NCI-H187 treated with DMSO at 0.1 percent for 48 hours (cell line): ENCODE results near the gene PPP1R1C.

Source experiments
- DNase-seq: peaks from one replicate; lab custom pipeline; 2025; lab: John Stamatoyannopoulos, UW

PPP1R1C gene

GRCh38 chr2:181972431-181973170 lies 13.1 kb upstream of the PPP1R1C start:
- no peak for DNase-seq

GRCh38 chr2:181973171-181973783 lies 12.4 kb upstream of the PPP1R1C start:
- DNase-seq: no peak

- no peak for DNase-seq
These were observed 7.8 kb upstream of the PPP1R1C start for GRCh38 chr2:181977661-181978350.

- no peak for DNase-seq
These were observed 7.1 kb upstream of the PPP1R1C start for GRCh38 chr2:181978351-181979150.

DNA sequence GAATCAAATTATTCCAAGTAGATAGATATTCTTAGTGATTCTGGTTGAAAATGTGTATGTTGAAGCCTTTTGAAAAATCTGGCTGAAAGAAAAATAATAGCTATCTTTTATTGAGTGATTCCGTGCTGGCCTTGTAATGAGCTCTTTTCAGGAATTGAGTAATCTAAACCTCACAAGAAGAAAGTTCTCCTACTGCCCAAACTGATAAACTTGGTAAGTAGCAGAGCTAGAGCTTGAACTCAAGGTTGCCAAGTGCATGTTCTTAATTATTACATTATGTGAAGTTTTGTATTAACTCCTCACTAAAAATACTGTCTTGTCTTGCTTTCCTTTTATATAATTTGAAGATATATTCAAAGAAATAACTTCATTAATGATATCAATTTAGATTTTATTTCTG lies 1.6 kb upstream of the PPP1R1C start:
- no peak for DNase-seq

DNA sequence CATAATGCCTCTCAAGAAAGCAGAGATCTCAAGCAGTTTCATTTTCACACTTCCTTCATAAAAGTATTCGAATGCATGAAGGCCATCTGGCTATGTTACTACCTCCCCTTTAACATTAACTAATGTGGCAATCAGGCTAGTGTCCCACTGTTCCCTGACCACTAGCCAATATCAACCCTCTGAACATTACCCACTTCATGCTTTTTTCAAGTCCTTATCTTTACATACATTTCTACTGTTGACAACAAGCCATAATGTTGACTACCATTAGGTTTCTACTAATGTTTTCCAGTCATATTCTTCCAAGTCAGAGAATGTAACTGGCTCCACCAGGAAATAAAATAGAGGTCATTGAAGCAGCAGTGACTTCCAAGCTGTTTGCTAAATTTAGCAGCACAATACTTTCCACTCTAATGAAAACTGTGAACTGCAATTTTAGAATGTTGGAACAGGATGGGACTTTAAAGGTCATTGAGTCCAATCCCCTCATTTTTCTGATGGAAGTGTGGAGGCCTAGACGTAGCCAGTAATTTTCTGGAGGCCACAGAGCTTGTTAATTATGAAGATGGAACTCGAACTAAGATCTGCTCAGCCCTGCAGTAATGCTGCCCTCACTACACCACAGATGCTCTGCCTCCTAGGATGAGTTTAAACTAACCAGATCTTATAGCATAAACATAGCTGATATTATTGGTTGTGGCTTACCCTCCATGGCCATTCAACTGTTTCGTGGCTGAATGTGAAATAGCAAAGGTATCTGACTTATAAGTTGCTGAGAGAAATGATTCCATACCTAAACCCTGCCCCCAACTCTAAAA lies 630 bp upstream of the PPP1R1C start:
- no peak for DNase-seq

- DNase-seq: no peak
These were observed 2.7 kb downstream of the PPP1R1C start for GRCh38 chr2:181988154-181988924.

GRCh38 chr2:181989099-181989498 lies 3.4 kb downstream of the PPP1R1C start:
- no peak for DNase-seq

GRCh38 chr2:181991171-181991885 lies 5.7 kb downstream of the PPP1R1C start:
- DNase-seq: no peak

DNA sequence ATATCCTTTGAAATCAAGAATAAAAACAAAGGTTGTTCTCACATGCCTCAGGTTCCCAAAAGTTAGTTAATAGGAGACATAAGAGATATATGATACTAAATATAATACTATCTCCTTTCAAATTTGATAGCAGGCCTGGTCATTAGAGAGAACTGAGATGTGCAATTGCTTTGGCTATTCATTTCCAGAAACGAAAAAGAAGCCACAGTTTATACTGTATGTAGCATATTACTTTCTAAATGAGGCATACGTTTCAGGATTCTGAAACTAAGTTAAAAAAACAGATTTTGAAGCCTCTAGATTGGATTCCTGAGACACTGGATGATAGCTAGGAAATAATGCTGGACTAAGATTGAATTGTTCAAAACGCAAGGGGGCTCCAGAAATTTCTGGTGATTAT lies 7.1 kb downstream of the PPP1R1C start:
- no peak for DNase-seq

DNA sequence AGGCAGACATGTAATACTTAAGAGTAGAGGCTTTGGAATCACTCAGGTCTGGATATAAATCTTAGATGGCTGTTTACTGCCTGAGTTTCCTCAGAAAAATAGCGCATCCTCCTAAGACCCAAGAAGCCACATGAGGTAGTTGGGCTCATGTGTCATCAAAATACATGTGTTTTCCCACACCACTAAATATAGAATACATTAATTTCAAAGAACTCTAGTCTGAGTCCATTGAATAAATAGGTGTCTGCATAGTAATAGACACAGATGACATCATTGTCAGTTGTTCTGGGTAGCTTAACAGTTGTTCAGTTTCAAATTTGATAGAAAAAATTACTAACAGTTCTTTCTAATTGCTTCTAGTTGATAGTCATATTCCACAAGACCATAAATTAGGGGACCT lies 9.6 kb downstream of the PPP1R1C start:
- no peak for DNase-seq

DNA sequence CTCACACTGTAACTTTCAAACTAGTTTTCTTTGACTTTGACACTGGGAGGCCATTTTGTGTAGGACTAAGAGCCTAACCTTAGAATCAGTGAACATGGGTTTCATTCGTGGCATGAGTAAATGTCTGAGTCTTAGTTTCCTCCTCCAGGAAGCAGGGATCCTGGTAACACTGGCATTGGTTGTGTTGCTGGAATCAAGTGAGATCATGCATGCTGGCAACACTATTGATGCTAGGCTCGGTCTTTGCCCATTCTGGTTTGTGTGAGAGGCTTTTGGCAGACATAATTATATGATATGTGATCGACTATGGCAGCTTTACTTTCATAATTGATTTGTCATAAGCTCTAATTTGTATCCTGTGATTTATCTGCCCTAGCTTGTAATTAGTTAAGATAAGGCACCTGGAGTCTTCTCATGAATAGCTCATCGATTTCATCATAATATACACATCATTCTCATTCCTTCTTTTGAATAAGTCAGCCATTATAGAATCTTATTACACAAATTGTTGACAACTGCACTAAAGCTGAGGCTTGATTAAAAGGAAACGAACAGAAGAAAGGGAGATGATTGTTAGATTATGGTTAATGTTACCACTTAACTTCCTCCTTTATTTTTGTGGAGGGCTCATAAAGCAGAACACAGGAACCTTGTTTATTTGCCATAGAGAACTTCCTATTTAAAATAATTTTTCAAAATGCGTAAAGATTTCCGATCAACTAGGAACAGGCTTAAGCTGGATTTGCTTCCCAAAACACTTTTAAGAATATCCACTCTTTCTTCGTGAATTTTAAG lies 12.6 kb downstream of the PPP1R1C start:
- no peak for DNase-seq

DNA sequence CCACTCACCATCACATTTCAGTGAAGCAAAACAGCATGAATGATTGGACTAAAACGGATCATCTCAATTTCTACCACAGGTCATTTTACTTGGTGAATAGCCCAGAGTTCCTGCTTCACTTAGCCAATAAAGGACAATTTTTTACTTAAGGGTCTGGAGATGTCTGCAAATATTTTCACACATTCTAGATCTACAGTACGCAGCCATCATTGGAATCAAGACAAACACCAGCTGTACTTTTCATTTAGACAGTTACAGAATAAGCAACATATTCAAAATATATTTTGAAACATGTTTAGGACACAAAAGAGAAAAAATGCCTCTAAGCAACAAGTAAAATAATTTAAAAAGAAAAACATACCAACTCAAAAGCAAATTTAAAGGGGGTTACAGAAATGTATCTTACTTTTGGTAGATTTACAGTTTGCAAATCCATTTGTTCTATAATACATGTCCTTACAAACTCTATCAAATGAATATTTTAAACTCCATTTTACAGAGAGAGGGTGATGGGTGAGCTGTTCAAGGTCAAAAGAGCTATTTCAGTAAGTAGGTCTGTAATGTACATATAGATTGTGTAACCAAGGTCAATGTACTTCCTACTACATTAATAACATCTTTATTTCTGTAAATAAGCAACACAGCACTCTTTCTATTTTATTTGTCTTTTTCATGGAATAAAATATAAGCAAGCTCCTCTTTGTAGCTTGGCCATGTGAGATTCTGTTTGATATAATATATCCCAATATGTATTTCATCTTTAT lies 13.4 kb downstream of the PPP1R1C start:
- DNase-seq: peak; percentile 44

- no peak for DNase-seq
These were observed 14.3 kb downstream of the PPP1R1C start for GRCh38 chr2:181999911-182000310.

DNA sequence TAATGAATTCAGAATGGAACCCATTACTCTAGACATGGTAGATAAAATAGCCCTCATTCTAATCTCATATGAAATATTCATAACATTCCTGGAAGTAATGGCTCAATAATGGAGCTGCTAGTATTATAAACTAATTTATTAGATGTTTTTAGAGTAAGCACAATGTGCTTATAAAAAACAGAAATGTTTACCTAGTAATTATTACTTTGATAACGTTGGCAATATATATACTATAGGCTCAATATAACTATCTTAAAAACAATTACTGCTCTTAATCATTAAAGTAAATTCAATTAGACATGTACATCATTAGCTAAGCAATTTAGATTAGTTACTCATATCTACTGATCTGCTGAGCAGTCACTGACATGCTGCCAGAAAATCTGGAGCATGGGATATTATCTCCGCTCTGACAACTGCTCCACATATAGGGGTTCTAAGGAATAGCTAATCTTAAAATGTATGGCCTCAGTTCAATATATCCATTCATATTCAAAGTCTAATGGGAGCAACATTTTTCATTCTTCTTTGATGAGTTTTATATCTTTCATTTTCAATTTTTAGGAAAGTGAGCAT lies 19.4 kb downstream of the PPP1R1C start:
- DNase-seq: no peak

DNA sequence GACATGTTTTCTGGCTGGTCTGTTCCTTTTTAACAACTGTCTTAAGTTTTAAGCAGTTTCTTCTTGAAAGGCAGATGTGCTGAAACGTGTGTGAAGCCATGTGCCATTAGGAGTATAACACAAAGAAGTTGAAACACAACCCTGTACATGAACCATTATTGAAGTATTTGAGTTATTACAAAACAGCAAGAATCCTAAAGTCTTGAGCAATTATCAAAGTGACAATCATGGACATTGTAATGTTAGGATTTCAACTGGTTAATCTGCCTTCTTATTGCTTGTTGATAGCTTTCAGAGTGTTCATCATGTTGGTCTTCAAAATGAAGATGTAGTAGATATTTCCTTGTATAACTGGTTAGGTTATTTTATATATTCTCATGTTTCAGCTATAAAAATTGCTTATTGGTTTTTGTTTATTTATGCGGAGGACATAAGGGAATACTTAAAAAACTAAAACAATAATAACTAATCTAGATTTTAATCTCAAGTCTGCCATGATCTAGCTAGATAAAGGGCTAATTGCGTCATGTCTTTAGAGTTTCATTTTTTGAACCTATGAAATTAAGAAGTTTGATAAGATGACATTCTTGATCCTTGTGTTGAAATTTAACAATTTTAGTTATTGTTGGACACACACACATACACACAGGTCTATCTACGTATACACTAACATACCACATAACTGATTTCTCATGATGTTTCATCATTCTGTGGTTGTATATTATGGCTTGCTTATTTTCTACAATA lies 21.1 kb downstream of the PPP1R1C start:
- no peak for DNase-seq

DNA sequence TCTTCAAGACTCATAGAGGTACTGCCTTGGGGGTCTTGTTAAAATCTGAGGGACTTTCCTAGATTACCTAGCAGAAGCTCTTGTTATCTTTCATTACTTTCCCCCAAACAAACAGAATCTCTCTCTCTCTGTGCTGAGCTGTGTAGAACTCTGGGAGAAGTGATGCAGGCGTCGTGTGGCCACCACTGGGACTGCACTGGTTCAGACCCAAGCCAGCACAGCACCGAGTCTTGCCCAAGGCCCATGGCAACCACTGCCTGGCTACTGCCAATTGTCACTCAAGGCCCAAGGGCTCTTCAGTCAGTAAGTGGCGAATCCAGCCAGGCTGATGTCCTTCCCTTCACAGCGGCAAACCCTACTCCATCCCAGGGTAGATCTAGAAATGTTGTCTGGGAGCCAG lies 28.6 kb downstream of the PPP1R1C start:
- no peak for DNase-seq
